ENCODE measurements around the gene MCTS1.
A peak's percentile ranks its signal among the peaks of the same experiment; 100 is the strongest.
"Not testable (repeated sequence)": the region's sequence is repeated elsewhere in the genome, so short reads cannot be mapped to it uniquely, and the experiment has no call there.

The MCTS1 gene

DNA sequence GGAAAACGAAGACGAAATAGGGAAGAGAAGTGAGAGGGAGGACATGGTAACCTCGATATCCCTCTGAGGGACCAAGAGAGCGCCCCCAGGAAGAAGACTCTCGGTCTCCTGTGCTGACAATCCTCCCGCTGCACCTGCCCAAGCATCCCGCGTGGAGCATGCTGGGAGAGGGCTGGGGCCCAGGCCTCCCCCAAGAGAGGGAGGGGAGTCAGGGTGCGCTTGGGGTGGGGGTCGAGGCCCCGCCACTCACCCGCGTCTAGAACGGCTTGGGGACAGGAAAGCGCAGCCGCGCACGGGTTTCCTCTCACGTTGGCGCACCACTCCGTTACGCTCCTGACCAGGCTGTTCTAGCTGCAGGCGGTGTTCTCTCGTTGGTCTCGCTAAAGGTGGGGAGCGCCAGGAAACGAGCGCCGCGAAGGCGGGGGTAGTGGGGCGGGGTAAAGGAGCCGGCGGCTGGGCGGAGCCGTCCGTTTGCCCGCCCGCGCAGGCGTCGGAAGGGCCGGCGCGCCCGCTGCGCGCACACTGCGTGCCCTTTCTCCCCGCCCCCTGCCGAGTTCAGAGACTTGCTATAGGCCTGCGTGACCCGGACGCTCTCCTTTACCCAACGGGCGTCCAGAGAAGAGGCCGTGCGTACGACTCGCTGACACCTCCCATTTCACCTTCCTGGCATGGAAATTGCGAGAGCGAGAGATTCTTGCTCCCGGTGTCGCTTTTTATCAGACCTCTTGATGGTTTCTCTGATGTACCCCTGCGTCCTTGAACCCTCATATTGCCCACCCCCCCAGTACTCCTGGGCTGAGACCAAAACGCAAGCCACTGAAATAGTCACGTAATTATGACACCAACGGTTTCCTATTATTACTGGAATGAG lies 26.0 kb downstream of the MCTS1 start, which contains the start of gene C1GALT1C1:
C1GALT1C1 (minus strand) TSS at position 388 of the 871 bp plus-strand sequence. CDS start 2,888 bp downstream, outside the sequence.
- DNase-seq = peak; percentile 93

DNA sequence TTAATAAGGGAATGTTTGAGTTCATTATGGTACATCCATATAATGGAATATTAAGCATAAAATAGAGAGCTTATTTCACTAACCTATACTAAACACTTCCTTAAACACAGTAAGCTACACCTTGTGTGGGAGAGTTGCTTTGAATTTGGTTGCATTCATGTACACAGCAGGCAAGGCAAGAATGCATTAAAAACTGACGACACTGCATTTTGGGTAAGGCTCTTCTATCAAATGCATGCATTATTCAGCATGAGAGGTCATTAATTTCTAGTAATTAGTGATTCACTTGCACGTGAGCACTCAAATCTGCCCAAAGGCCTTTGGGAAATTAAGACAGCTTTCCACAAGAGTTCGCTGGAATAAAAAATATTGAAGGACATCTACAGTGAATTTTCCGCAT lies 34.7 kb downstream of the MCTS1 start:
- DNase-seq = no peak

DNA sequence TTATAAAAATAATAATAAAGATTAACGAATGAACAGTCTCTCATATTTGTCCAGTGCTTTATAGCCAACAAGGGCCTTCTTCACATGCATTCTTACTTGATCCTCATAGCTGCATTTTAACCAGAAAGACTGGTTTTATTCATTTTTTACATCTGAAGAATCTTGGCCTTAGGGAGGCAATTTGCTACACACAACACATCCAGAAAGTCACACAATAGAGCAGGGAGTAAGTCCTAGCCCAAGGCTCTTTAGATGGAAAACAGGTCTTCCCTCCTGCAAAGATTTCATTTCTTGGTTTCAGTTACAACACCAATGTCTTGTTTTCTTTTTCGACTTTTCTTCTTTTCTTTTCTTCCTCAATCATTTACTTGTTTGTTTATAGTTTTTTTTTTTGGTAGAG lies 39.0 kb downstream of the MCTS1 start:
- no peak for DNase-seq

DNA sequence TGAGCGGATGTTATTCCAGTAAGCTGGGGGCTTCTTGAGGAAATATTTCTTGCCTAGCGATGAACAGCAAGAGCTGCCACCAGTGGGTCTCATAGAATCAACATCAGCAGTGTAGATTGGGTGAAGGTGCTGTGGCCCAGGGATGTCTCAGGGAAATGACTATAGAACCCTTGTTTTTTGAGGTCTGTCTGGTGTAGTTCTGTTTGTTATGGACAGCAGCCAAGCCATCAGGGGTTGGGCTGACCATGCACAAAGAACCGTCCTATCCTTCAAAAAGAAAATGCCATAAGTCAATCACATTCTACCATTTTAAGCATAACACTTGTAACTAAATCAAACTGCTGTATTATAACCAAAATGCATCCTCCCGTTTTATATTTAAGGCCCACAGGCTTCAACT lies 43.2 kb downstream of the MCTS1 start:
- DNase-seq = no peak

DNA sequence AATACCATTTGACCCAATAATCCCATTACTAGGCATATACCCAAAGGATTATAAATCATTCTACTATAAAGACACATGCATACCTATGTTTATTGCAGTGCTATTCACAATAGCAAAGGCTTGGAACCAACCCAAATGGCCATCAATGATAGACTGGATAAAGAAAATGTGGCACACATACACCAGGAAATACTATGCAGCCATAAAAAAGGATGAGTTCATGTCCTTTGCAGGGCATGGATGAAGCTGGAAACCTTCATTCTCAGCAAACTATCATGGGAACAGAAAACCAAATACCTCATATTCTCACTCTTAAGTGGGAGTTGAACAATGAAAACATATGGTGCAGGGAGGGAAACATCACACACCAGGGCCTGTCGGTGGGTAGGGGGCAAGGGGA lies 48.4 kb downstream of the MCTS1 start:
- not testable (repeated sequence) for DNase-seq

DNA sequence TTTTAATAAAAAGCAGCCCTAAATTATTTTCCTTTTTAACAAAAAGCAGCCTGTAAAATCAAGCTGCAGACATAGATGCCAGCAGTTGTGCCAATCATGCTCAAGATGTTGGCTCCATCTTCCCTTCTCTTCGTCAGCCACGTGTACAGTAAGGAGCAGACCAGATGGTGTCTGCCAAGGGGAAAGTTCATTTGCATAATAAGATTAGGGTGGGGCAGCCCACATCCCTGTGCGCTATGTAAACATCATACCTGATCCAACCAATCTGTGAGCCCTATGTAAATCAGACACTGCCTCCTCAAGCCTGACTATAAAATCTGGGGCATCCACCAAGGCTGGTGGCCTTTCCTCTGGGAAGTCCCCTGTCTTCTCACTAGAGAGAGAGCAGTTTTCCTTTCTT lies 49.1 kb downstream of the MCTS1 start:
- no peak for DNase-seq

DNA sequence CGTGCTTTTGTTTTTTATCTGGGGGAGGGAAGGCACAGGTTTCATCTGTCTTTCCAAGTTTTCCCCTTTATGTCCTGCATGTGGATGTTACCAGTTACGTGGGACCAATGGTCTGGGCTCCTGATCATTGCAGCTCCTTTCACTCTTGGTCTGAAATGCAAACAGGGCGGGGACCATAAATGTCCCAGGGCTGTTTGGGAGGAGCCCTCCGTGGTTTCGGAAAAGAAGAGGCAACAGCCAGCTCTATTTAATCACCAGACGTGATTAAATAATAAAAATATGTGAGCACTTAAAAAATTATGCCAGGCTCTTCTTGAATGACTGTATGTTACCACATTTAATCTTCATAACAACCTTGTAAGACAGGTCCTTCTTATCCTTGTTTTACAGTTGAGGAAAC lies 56.7 kb downstream of the MCTS1 start:
- DNase-seq = no peak
